ENCODE measurements around the gene CDK14.

Gene CDK14

GRCh38 chr7:90721869-90722431 lies 125.8 kb downstream of the CDK14 start:
- Histone ChIP-seq H2AFZ (ENCODE audit: low read length) (no peak overlapping the region), H3K4me3 (ENCODE audit: low read length, poor library complexity, severe bottlenecking) (no peak overlapping the region), H3F3A (ENCODE audit: low read depth) (no peaks in the 10 kb centered on the region), H3K36me3 (ENCODE audit: insufficient read depth, low read length) (no peaks in the 10 kb centered on the region), H3K4me1 (ENCODE audit: insufficient read depth, low read length, poor library complexity, severe bottlenecking) (no peaks in the 10 kb centered on the region), H4K20me1 (ENCODE audit: insufficient read depth, low read length, poor library complexity, severe bottlenecking) (no peaks in the 10 kb centered on the region), H3K9me2 (replicated peaks; ENCODE audit: low read depth, low read length) (no peaks in the 10 kb centered on the region), H3K27me3 (ENCODE audit: insufficient read depth, low read length, poor library complexity, severe bottlenecking) (no peaks in the 10 kb centered on the region), H3K9me3 (ENCODE audit: insufficient read depth, low read depth, low read length) (no peaks in the 10 kb centered on the region), H3K79me2 (ENCODE audit: insufficient read depth, low read length) (no peaks in the 10 kb centered on the region), H3K9ac (ENCODE audit: low read depth, low read length, poor library complexity, severe bottlenecking) (no peak overlapping the region), H3K4me2 (ENCODE audit: low read depth, low read length, poor library complexity, severe bottlenecking) (no peak overlapping the region)
- TF ChIP-seq CTCF (conservative IDR thresholded peaks at IDR 0.05; ENCODE audit: low read length) (no peak), EZH2phosphoT487 (IDR thresholded peaks at IDR 0.05; ENCODE audit: borderline replicate concordance) (no peak)

- Histone ChIP-seq H3K9me3 (ENCODE audit: insufficient read depth, low read depth, low read length) (no peaks in the 10 kb centered on the region), H3K36me3 (ENCODE audit: insufficient read depth, low read length) (no peaks in the 10 kb centered on the region), H3K4me2 (ENCODE audit: low read depth, low read length, poor library complexity, severe bottlenecking) (no peak overlapping the region), H3K9ac (ENCODE audit: low read depth, low read length, poor library complexity, severe bottlenecking) (no peak overlapping the region), H3K4me1 (ENCODE audit: insufficient read depth, low read length, poor library complexity, severe bottlenecking) (no peaks in the 10 kb centered on the region), H4K20me1 (ENCODE audit: insufficient read depth, low read length, poor library complexity, severe bottlenecking) (no peaks in the 10 kb centered on the region), H3K9me2 (replicated peaks; ENCODE audit: low read depth, low read length) (no peaks in the 10 kb centered on the region), H3K27me3 (ENCODE audit: insufficient read depth, low read length, poor library complexity, severe bottlenecking) (no peaks in the 10 kb centered on the region), H2AFZ (ENCODE audit: low read length) (no peak overlapping the region), H3K79me2 (ENCODE audit: insufficient read depth, low read length) (no peaks in the 10 kb centered on the region), H3K4me3 (ENCODE audit: low read length, poor library complexity, severe bottlenecking) (no peak overlapping the region), H3F3A (ENCODE audit: low read depth) (no peaks in the 10 kb centered on the region)
- TF ChIP-seq EZH2phosphoT487 (IDR thresholded peaks at IDR 0.05; ENCODE audit: borderline replicate concordance) (no peak), CTCF (conservative IDR thresholded peaks at IDR 0.05; ENCODE audit: low read length) (no peak)
Observed at GRCh38 chr7:90723233-90723632, 127.1 kb downstream of the CDK14 start.

- TF ChIP-seq EZH2phosphoT487 (IDR thresholded peaks at IDR 0.05; ENCODE audit: borderline replicate concordance) (no peak), CTCF (conservative IDR thresholded peaks at IDR 0.05; ENCODE audit: low read length) (no peak)
- no peak overlapping the region for H3K4me2 ChIP-seq (ENCODE audit: low read depth, low read length, poor library complexity, severe bottlenecking)
- no peaks in the 10 kb centered on the region for H3K4me1 ChIP-seq (ENCODE audit: insufficient read depth, low read length, poor library complexity, severe bottlenecking)
- no peak overlapping the region for H3K4me3 ChIP-seq (ENCODE audit: low read length, poor library complexity, severe bottlenecking)
- H3F3A ChIP-seq (ENCODE audit: low read depth): no peaks in the 10 kb centered on the region
- H3K9ac ChIP-seq (ENCODE audit: low read depth, low read length, poor library complexity, severe bottlenecking): no peak overlapping the region
- no peaks in the 10 kb centered on the region for H3K9me3 ChIP-seq (ENCODE audit: insufficient read depth, low read depth, low read length)
- H2AFZ ChIP-seq (ENCODE audit: low read length): no peak overlapping the region
- H3K27me3 ChIP-seq (ENCODE audit: insufficient read depth, low read length, poor library complexity, severe bottlenecking): no peaks in the 10 kb centered on the region
- no peaks in the 10 kb centered on the region for H3K79me2 ChIP-seq (ENCODE audit: insufficient read depth, low read length)
- no peaks in the 10 kb centered on the region for H4K20me1 ChIP-seq (ENCODE audit: insufficient read depth, low read length, poor library complexity, severe bottlenecking)
- no peaks in the 10 kb centered on the region for H3K36me3 ChIP-seq (ENCODE audit: insufficient read depth, low read length)
- H3K9me2 ChIP-seq (replicated peaks; ENCODE audit: low read depth, low read length): no peaks in the 10 kb centered on the region
Observed at GRCh38 chr7:90723866-90724265, 127.7 kb downstream of the CDK14 start.

All from Loucy (cell line).